Keratinocyte (primary cell): Measurements from ENCODE around the gene NPTX1. TPM values are rescaled to one million over a fixed set of nuclear protein-coding genes. Genes with fewer than 3 reads are reported as not detected.

ENCODE experiments used
- DNase-seq: peaks from one replicate; pipeline ENCODE4 v3.0.0-alpha.2; 2011; ENCODE audit warnings: low read depth, missing footprints, low spot score
- FAIRE-seq: peaks from 2 replicates; lab custom pipeline; 2011; peaks lifted over from hg19 to GRCh38; lab: Jason Lieb, UNC
- H2AFZ ChIP-seq: 2 replicates; pipeline ENCODE4 v1.6.0; 2012; ENCODE audit warnings: low read length, control low read depth, inconsistent platforms; ENCODE audit not compliant: control insufficient read depth
- H3K27ac ChIP-seq: 2 replicates; pipeline ENCODE4 v1.5.1; 2011; ENCODE audit warnings: low read length; ENCODE audit not compliant: control insufficient read depth, insufficient read depth
- H3K27me3 ChIP-seq: 3 replicates; pipeline ENCODE4 v1.6.0; 2011; ENCODE audit warnings: low read length; ENCODE audit not compliant: control insufficient read depth, insufficient read depth; ENCODE audit errors: extremely low read depth
- H3K36me3 ChIP-seq, 2 experiments: 2 replicates in 1 of 2; 3 replicates in 1 of 2; pipeline ENCODE4 v1.5.1; 2011; ENCODE audit warnings: low read length in 2 of 2, mild to moderate bottlenecking in 1 of 2; ENCODE audit not compliant: control insufficient read depth in 2 of 2, insufficient read depth in 2 of 2; ENCODE audit errors: extremely low read depth in 1 of 2
- H3K4me1 ChIP-seq: 3 replicates; pipeline ENCODE4 v1.5.1; 2011; ENCODE audit warnings: low read length; ENCODE audit not compliant: control insufficient read depth, insufficient read depth; ENCODE audit errors: extremely low read depth
- H3K4me2 ChIP-seq: 3 replicates; pipeline ENCODE4 v1.6.0; 2011; ENCODE audit warnings: low read depth, low read length; ENCODE audit not compliant: control insufficient read depth, insufficient read depth; ENCODE audit errors: extremely low read depth
- H3K4me3 ChIP-seq, 3 experiments: fragments of 200-600 bp in 1 of 3; sonication (generic) in 1 of 3; 2 replicates in 2 of 3; 3 replicates in 1 of 3; pipeline ENCODE4 v1.5.1; 2011 to 2016; ENCODE audit warnings: low read length in 3 of 3, mild to moderate bottlenecking in 3 of 3, control low read depth in 2 of 3, inconsistent platforms in 1 of 3, low read depth in 1 of 3, mixed read lengths in 1 of 3, mixed run types in 1 of 3, moderate library complexity in 1 of 3; ENCODE audit not compliant: control insufficient read depth in 2 of 3, insufficient read depth in 2 of 3; ENCODE audit errors: extremely low read depth in 1 of 3
- H3K79me2 ChIP-seq: 2 replicates; pipeline ENCODE4 v1.6.0; 2012; ENCODE audit warnings: low read length; ENCODE audit not compliant: control insufficient read depth, insufficient read depth
- H3K9ac ChIP-seq: 3 replicates; pipeline ENCODE4 v1.6.0; 2011; ENCODE audit warnings: low read length; ENCODE audit not compliant: control insufficient read depth, insufficient read depth; ENCODE audit errors: extremely low read depth
- H3K9me1 ChIP-seq: 3 replicates; pipeline ENCODE4 v1.6.0; 2011; ENCODE audit warnings: low read length; ENCODE audit not compliant: control insufficient read depth, insufficient read depth; ENCODE audit errors: extremely low read depth
- H3K9me3 ChIP-seq: 2 replicates; pipeline ENCODE4 v1.5.1; 2012; ENCODE audit warnings: low read depth, low read length; ENCODE audit not compliant: control insufficient read depth
- H4K20me1 ChIP-seq: 3 replicates; pipeline ENCODE4 v1.6.0; 2011; ENCODE audit warnings: low read length; ENCODE audit not compliant: control insufficient read depth, insufficient read depth; ENCODE audit errors: extremely low read depth
- CTCF ChIP-seq, 3 experiments: IDR thresholded peaks in 1 of 3; conservative IDR thresholded peaks in 1 of 3; optimal IDR thresholded peaks in 1 of 3; 2 replicates in 2 of 3; 3 replicates in 1 of 3; pipeline versions ENCODE3 to v1.5.1; 2011; ENCODE audit warnings: low read length in 3 of 3, mild to moderate bottlenecking in 3 of 3, moderate library complexity in 2 of 3, control low read depth in 1 of 3, inconsistent platforms in 1 of 3; ENCODE audit not compliant: insufficient read depth in 2 of 3; ENCODE audit errors: extremely low read depth in 1 of 3
- EZH2 ChIP-seq: IDR thresholded peaks from one replicate; pipeline ENCODE4 v1.6.1; 2012; ENCODE audit warnings: inconsistent platforms, mild to moderate bottlenecking, low read length, moderate library complexity
- dilution Hi-C: fragments of 300-500 bp; cut with MboI; formaldehyde crosslinking; loops from one replicate; pipeline ENCODE4 v1.7.0; 2020; ENCODE audit warnings: low sequenced_read_pairs; ENCODE audit not compliant: extremely low pct_ligation_motif_present
- polyA plus RNA-seq, 5 experiments: library from polyadenylated mRNA; depleted of rRNA in 3 of 5; stranded (reverse) in 3 of 5; stranded (forward) in 1 of 5; unstranded in 1 of 5; fragments of >200 nt; gene quantifications; 1 replicate in 1 of 5; 2 replicates in 3 of 5; 3 replicates in 1 of 5; pipeline versions ENCODE4 v1.2.1 to v1.2.3, GENCODE V29; 2011 to 2012; ENCODE audit warnings: missing spikeins in 2 of 5, low read depth in 1 of 5, low replicate concordance in 1 of 5

The NPTX1 gene
- polyA plus RNA-seq, 1 donor (not counting 4 experiments of a cell fraction or from before 2014, with no cell fraction given): 0.03 TPM

- Histone ChIP-seq H3K9ac (no peak overlapping the region), H3K36me3 (no peaks in the 10 kb centered on the region), H3K9me3 (no peaks in the 10 kb centered on the region), H4K20me1 (no peaks in the 10 kb centered on the region), H3K27ac (no peak overlapping the region), H3K27me3 (no peaks in the 10 kb centered on the region), H3K4me3 (no peak overlapping the region), H3K9me1 (no peaks in the 10 kb centered on the region), H3K4me2 (no peak overlapping the region), H3K79me2 (no peaks in the 10 kb centered on the region), H3K4me1 (peaks cover 5% of the 10 kb centered on the region), H2AFZ (no peak overlapping the region)
- dilution Hi-C loops: no loop called here
- TF ChIP-seq CTCF (optimal IDR thresholded peaks at IDR 0.05 in 1 of 3, IDR thresholded peaks at IDR 0.05 in 1 of 3, conservative IDR thresholded peaks at IDR 0.05 in 1 of 3; ENCODE audit: extremely low read depth in 1 of 3, insufficient read depth in 2 of 3, low read length in 3 of 3): no peak
- TF ChIP-seq EZH2: no peak
- peak; percentile 56 for FAIRE-seq
- no peak for DNase-seq
These were observed 28.6 kb downstream of the NPTX1 start for GRCh38 chr17:80447790-80448189.

- FAIRE-seq (no peak), DNase-seq (no peak)
- Histone ChIP-seq H3K9ac (no peak overlapping the region), H3K36me3 (no peaks in the 10 kb centered on the region), H3K27me3 (no peaks in the 10 kb centered on the region), H3K9me1 (no peaks in the 10 kb centered on the region), H3K4me3 (no peak overlapping the region), H3K4me2 (no peak overlapping the region), H3K9me3 (no peaks in the 10 kb centered on the region), H3K4me1 (peaks cover 4% of the 10 kb centered on the region), H2AFZ (no peak overlapping the region), H4K20me1 (no peaks in the 10 kb centered on the region), H3K27ac (no peak overlapping the region), H3K79me2 (no peaks in the 10 kb centered on the region)
- dilution Hi-C loops: no loop called here
- TF ChIP-seq EZH2 (no peak), CTCF (optimal IDR thresholded peaks at IDR 0.05 in 1 of 3, IDR thresholded peaks at IDR 0.05 in 1 of 3, conservative IDR thresholded peaks at IDR 0.05 in 1 of 3; ENCODE audit: extremely low read depth in 1 of 3, insufficient read depth in 2 of 3, low read length in 3 of 3) (no peak)
These were observed 29.6 kb downstream of the NPTX1 start for GRCh38 chr17:80446645-80447405.
